Measurements from ENCODE around the gene KRT38.
"Not testable (repeated sequence)": the region's sequence is repeated elsewhere in the genome, so short reads cannot be mapped to it uniquely, and the experiment has no call there.

Gene KRT38

DNA sequence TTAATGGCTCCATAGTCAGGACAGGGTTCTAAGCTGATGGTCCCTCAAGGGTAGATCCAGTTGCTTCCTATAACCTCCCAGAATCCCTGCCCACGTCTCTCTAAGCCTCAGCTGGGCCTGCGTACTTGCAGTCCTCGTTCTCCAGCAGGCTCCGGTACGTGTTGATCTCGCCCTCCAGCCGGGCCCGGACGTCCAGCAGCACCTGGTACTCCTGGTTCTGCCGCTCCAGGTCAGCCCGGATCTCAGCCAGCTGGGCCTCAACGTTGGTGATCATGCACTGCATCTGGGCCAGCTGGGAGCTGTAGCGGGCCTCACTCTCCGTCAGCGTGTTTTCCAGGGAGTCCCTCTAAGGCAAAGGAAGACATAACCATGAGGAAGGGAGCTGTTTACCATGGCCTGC lies 21.9 kb upstream of the KRT38 start:
- DNase-seq, result no peak

DNA sequence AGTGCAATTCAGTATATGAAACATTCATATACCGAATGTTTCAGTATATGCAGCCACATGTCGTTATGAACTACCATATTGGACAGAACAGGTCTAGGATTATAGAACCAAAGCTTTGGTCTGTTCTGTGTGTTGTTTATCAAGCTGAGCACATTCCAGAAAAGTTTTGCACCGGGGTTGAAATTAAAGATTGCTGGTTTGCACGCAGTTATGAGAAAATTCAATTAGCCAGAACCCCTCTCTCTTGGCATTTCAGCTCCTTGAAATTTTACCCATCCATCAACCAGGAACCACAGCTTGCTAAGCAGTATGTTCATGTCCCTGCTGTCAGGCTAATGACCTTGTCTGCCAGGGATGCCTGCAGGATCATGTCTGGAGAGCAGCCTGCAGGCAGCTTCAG lies 16.9 kb upstream of the KRT38 start:
- DNase-seq, result no peak

DNA sequence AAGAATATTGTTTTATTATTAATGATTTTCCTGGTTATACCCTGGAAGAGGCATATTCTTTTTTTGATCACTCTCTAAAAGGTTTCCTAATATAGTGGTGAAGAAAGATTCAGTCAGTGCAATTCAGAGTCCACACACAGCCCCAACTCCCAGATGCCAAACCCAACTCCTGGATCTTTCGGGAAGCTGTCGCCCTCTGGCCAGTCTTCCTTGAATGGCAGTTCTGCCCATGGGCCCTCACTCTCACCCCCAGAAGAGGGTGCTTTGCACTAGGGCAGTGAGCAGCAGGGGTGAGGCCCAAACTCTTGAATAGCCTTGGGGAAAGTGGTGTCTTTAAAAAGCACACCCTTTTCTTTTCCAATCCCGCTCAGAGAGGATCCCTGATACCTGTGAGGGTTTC lies 15.4 kb upstream of the KRT38 start:
- DNase-seq, result no peak

DNA sequence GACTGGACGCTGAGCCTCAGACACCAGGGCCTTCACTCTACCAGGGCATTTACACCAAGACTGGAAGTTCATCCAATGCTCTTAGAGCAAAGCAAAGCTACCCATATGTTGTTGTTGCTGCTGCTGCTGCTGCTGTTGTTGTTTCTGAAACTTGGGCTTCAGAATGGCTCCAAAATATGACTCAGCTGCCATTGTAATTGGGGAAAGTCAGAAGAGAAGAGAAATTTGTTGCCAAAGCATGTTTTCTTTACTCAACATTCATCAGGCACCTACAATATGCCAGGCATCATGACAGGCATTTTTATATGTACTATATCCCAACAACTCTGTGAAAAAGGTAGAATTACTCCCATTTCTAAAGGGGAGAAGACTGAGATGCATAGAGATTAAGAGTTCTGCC lies 14.5 kb upstream of the KRT38 start:
- DNase-seq, result no peak

DNA sequence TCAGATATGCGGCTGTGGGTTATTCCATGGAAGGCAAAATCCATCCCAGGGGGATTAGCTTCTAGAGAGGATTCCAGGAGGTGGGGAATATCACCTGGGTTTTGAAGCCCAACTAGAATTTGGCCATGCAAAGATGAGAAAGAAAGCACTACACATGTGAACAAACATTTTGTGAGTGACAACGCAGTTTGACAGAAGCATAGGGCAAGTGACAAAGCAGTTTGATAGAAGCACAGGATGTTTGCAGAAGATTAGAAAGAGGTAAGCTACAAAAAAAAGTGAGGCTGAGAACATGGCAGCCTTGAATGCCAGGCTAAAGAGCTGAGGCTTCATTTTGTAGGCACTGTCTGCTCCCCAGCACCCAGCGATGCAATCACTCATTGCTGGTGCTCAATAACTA lies 12.3 kb upstream of the KRT38 start:
- no peak for DNase-seq

DNA sequence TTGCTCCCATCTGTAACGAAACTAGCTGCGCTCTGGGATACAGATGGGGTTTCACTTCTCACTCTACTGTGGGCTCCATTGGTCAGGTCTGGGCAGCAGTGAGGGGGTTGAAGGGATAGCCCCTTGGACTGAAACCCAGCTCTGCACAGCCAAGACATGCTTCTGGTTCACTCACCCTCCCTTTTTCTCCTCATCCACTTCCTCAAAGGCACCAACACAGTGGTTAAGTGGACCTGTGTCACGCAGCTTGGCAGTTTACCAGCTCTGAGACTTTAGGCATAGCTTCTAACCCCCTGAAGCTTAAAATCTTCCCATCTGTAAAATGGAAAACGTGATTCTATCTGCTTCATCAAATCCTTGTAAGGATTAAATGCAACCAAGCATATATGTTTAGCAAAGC lies 11.5 kb upstream of the KRT38 start:
- DNase-seq, result no peak

DNA sequence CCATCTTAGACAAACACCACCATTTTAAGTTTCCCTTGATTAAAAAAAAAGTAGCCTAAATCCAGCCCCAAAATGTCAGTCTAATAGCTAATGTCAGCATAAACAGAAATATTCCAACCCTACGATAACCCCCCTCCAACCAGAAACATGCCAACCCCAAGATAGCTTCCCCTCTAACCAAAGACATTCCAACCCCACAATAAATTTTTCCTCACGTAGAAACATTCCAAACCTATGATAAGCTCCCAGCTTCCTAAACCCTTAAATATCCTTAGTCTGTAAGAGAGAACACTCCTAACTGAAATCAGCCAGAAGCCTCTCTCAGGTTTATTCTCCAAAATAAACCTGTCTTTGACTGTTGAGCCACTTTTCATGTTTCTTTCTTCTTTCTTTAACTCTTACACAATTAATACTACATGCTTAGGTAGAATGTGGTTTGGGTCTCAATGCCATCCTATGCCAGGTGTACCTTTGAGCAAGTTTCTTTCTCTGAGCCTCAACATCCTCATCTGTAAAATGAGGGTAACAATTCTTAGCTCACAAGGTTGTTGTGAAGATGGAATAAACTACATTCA lies 10.5 kb upstream of the KRT38 start:
- DNase-seq, result no peak

DNA sequence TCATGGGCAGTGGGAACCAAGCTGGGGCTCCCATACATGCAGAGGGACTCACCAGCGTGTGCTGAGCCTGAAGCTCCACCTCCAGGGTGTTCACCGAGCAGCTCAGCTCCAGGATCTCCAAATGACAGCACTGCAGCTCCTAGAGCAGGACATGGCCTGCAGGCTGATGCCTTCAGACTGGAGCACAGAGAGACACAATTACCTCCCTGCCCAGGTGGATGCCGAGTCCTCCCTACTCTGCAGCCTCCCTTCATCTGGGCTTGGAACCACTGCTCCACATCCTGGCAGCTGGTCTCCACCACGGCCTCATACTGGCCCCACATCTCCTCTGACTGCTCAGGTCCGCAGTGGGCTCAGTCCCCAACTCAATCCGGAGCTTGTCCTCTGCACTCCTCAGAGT lies 8.2 kb upstream of the KRT38 start:
- no peak for DNase-seq

DNA sequence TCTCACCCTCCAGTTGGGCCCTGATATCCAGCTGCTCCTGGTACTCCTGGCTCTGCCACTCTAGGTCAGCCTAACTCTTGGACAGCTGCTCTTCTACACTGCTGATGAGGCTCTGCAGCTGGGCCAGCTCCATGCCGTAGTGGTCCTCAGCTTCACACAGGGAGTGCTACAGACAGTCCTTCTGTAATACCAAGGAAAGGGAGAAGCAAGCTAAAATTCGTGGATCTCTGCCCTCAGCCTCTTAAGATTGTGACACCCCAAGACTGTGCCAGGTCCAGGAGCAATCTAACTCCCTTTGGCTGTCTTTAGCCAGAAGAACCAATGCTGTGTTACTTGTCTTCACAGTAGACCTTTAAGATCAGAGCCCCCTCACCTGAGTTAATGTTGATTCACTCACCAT lies 7.7 kb upstream of the KRT38 start:
- DNase-seq, result no peak

DNA sequence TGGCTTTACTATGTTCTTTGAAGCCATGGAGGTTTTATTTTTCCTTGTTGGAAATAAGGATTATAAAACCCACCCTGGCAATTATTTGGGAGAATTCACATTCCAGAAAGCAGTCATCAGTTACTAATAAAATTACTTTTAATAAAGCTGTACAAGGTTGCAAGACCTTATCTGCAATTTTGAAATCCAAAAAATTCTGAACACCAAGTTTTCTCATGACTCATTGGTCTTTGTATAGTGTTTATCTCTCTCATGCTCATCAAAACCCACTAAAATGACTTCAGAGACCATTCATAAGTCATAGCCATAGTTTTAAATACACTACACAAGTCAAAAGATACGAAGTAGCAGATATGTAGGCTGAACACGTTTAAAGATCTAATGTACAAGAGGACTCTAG lies 6.0 kb upstream of the KRT38 start:
- DNase-seq, result no peak

DNA sequence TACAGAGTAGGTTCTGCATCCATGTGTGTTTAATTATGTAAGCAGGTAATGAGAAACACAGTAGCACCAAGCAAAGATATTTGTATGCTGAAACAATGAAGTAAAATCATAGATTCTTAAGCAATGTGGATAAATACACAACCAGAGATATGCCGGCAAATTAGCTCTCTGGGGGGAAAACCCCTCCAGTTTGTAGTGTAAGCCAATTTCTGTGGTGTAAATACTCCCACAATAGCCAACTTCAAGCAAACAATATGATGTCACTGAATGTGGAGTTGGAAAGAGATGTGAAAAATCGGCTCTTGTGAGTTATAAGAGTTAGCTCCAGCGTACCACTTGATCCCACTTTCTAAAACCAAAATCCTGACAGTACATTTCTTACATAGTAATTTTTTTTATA lies 3.9 kb upstream of the KRT38 start:
- DNase-seq, result no peak

DNA sequence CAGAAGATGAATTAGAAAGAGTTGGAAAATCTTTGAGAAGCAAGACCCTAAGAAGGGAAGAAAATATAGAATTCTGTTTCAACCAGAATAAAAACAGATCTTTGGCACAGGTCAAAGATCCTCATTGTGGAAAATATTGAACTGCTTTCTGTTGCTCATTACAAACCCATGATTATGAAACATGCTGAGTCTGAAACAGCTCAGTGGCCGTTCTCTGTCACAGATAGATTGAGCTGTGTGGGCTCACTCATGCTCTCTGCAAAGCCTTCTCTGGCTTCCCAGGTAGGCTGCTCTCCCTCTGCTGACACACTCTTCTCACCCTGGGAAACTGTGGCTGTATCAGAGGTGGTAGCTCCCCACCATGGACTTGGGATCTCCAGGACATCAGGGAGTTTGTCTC lies 3.4 kb upstream of the KRT38 start:
- DNase-seq, result no peak

DNA sequence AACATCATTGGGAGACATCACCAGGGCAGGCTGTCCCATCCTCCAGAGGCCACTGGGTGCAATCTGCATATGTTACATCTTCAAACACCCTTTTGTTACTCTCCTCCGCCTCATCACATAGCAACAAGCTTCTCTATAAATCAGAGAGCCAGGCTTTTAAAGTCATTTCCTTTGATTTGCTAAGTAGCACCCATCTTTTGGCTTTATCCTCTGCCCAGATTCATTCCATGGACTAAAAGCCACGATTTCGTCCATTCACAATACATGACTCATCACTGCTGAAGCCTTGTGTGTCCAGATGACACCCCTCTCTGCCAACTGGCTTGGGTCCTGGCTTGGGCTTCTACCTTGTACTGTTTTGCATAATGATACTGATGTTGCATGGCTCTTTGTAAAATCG lies 2.0 kb upstream of the KRT38 start:
- DNase-seq, result no peak

DNA sequence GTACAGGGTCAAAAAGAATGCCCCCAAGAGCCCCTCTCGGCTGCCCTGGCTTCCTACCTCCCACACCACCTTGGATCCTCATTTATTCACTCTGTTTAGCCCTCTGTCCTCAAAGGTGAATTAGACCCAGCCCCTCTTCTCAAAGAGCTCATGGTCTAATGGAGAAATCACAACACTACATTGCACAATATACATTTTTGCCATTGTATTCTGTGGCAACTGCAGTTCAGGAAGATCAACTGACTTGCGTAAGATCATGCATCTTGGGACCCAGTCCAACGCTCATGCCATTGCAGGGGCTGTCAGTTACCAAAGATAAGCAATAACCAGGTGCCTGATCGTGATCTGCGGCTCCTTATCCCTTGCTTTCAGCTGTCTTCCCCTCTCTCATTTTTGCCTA lies 1.4 kb downstream of the KRT38 start:
- DNase-seq, result no peak

DNA sequence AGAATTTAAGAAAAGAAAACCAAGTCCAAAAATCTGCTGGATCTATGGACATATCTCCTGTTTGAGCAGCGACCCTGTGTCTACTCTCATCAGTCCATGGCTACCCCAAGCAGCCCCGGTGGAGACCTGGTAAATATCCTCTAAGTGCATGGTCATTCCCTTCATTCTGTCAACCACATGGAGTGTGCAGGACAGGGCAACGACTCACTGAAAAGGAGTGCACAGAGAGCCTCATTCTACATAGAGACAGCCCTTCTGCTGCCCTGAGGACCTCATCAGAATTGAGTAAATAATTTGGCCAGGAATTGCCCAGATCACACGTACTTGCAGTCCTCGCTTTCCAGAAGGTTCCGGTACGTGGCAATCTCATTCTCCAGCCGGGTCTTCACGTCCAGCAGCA lies 3.0 kb downstream of the KRT38 start:
- DNase-seq, result no peak

DNA sequence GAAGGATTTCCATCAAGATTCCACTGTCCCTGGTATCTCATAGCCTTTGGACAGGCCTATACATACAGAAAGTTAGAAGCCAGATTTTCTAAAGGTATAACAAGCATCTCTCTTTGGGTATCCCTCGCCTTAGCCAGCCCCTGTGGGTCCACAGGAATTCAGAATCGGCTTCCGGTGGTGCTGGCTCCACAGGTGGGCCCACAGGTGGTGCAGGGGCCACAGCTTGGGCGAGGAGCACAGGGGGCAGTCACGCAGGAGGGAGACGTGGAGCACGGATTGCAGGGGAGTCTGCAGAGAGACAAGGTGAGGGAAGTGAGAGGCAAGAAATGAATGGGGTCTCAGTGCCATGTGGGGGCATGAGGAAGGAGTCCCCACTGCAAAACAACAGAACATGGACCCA lies 3.5 kb downstream of the KRT38 start:
- DNase-seq, result no peak

DNA sequence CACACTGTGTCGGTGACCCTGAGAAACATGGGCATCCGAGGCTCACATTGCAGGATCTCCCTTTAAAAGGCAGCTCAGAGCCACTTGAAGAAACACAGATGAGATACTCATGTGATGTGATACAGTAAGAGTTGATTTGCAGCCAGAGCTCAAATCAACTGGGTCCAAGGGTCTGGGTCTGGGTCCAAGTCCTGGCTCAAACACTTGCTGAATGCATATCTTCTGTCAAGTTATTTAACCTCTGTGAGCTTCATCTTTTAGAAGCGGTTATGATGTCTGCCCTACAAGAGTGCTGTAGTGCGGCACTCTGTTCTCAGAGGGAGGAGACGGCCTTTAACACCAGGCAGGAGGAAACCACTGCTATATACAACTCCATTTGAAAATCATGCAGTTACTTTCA lies 6.4 kb downstream of the KRT38 start:
- DNase-seq, result no peak

DNA sequence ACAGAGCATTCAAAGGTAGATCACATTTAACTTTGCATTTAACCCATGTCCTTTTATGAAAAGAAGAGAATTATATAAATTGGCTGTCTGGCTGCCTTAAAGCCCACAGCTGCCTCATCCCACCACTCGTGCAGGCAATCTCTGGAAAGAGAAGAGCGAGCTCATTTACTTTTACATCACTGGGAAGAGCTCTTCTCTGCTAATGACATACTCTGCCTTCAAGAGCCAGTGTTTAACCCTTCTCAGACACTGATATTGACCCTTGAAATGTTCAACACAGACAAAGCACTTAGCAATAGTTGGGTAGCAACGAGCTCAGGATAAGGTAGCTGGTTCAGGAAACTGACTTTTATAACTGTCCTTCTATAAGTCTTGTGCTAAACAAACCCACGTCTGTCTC lies 6.8 kb downstream of the KRT38 start:
- DNase-seq, result no peak

DNA sequence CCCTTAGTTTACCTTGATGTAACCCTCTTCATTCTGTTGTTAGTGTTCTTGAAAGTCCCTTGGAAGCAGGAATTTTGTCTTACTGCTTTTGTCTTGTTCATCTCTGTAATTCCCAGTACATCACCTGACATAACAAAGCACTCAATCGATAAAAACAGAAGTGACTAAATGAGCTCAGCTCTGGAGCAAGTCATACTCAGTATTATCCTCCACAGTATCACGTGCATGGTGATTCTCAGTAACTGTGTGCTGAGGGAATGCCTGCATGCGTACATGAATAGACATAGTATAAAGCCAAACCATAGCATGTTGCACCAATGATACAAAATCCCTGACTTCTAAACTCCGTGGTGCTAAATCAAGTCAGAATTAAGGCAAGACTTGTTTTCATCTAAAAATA lies 7.2 kb downstream of the KRT38 start:
- DNase-seq, result no peak

DNA sequence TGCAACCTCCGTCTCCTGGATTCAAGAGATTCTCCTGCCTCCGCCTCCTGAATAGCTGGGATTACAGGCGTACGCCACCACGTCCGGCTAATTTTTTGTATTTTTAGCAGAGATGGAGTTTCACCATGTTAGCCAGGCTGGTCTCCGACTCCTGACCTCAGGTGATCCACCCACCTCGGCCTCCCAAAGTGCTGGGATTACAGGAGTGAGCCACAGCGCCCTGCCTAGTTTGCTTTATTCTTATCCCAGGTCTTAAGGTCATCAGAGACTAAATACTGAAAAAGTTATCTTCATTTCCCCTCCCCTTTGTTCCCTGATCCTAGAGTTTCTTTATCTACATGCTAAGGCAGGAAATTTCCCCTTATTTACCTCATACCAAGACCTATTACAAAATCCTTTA lies 10.4 kb downstream of the KRT38 start:
- not testable (repeated sequence) for DNase-seq

DNA sequence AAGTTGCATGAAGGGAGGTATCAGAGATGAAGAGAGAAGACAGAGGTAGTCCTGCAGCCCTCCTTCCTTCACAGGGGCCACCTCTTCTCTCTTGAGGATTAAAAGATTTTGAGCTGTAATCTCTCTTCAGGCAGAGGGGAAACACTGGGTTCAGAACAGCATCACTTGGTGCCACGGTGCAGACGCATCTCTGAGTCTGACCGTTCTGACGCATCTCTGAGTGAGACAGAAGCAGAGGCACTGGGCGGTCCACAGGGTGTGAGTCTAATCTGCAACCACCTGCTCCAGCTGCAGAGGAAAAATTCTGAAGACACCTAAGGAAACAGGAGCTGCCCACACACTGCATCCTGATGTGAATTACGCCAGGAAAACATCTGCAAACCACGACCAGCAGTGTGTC lies 11.1 kb downstream of the KRT38 start:
- DNase-seq, result no peak

DNA sequence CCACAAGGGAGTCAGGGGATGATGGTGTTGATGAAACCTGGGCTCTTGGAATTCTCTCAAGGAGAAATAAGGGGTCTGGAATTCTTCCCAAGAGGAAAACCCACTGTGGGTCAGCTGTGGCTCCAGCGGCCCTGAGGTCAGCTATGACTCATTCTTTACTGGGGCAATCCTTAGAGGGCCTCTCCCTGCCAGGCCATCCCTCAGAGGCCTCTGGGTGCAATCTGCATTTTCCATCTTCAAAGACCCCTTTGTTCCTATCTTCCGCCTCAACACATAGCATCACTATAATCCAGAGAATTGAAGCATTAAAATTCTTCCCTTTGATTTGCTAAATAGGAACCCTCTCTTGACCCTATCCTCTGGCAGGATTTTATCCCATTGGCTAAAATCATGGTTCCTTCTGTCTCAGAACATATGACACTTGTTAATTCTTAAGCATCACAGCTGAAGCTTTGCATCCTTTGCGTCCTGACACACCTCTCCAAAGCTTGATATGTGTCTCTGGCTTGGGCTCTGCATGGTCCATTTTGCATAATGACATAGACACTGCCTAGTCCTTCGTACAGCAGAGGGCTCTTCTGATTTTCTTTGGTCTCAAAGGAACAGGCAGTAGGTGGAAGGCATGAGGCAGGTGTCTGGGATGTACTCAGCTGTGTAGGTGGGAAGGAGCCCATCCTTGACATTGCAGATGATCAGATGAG lies 12.0 kb downstream of the KRT38 start:
- DNase-seq, result no peak

DNA sequence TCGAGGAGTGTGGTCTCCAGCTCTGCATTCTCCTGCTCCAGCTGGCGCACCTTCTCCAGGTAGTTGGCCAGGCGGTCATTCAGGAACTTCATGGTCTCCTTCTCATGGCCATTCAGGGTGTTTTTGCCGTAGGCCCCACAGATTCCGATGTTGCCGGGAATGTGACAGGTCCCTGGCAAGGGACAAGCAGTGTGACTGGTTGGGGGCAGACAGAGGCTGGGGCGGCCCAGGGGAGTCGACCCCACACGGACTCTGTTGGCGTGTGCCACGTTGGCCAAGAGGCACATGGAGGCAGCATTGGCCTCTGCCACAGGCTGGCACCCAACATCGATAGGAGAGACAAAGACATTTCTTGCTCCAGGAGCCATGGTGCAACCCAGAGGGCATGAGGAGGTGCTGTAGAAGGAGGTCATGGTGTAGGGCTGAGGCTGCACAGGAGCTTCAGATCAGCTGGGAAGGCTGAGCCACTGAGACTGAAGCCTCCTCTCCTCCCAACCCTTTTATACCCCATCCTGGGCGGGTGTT lies 16.6 kb downstream of the KRT38 start, which contains the start of gene KRT37:
TSS of gene KRT37 (minus strand) at position 475 of the 525 bp plus-strand sequence. CDS start at position 413, 62 bp downstream.
- DNase-seq, result no peak

DNA sequence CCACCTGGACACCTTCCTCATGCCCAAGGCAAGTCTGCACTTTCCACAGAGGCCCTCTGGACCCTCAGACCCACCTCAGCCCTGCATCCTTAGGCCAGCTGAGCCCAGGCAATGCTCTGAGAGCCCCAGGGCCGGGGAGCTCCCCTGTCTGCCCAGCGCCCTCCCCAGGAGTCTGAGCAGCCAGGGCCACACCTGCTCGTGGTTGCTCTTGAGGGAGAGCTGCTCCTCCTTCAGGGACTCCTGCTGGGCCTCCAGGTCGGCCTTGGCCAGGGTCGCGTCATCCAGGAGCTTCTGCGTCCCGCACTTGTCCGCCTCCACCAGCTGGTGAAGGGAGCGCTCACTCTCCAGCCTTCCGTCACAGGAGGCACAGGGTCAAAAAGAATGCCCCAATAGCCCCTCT lies 18.2 kb downstream of the KRT38 start:
- DNase-seq, result not testable (repeated sequence)

DNA sequence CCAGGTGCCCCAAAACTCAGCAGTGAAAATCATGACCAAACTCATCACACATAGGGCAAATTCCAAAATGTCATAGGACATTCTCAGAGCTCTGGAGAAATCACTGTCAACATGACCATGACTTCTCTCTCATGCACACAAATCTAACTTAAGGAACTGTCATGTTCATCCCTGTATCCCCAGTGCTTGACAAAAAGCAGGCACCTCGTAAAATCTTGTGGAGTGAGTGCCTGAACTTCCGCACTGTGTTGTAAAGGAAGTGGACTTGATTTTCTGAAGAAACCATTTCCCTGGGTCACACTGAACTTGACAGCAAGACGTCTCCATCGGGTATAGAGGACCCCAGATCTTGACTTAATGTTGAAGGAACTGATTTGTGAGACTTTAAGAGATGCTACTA lies 19.2 kb downstream of the KRT38 start:
- DNase-seq, result no peak
